NOMO-1 treated with dmso at 0.1 percent for 144 hours (cell line): ENCODE measurements around the gene DYRK3.
"Not testable (repeated sequence)": the region's sequence is repeated elsewhere in the genome, so short reads cannot be mapped to it uniquely, and the experiment has no call there.

Experiments used
- DNase-seq: peaks from one replicate; lab custom pipeline; 2025; ENCODE audit not compliant: unreplicated experiment; lab: John Stamatoyannopoulos, UW

Gene DYRK3

DNA sequence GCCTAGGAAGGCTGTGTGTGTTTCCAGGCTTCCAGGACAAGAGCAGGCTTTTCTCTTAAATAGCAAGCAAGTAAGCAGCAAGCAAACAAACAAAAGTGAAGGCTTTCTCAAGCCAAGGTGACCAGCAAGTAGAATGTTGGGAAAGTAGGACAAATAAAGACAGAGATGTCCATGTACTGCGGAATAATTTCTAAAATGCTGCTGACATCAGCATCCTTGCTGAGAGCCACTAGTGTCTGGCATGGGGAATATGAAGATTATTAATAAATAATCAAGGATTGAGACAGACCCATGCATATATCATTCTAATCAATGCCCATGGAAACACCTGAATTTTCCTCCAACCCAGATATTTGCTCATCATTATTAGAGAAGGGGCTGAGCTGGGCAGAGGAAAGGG lies 6.4 kb upstream of the DYRK3 start:
- DNase-seq, result no peak

DNA sequence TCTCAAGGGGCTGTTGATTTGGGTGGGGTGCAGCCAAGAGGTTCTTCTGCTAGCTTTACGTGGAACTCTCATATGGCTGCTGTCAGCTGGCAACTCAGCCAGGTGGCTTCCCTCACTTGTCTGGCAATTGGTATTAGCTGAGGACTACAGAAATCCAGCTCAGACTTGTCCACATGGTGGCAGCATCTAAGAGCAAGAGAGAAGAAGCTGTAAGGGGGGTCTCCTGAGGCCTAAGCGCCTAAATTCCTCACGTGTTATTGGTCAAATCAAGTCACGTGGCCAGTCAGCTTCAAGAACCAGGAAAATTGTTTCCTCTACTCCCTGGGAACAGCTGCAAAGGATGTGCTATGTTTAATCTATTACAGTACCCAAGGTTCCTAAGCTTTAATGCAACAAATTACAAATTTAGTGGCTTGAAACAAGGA lies 4.2 kb upstream of the DYRK3 start:
- DNase-seq, result peak; percentile 17

- DNase-seq, result no peak
Observed at GRCh38 chr1:206633708-206634121, 1.6 kb upstream of the DYRK3 start.

DNA sequence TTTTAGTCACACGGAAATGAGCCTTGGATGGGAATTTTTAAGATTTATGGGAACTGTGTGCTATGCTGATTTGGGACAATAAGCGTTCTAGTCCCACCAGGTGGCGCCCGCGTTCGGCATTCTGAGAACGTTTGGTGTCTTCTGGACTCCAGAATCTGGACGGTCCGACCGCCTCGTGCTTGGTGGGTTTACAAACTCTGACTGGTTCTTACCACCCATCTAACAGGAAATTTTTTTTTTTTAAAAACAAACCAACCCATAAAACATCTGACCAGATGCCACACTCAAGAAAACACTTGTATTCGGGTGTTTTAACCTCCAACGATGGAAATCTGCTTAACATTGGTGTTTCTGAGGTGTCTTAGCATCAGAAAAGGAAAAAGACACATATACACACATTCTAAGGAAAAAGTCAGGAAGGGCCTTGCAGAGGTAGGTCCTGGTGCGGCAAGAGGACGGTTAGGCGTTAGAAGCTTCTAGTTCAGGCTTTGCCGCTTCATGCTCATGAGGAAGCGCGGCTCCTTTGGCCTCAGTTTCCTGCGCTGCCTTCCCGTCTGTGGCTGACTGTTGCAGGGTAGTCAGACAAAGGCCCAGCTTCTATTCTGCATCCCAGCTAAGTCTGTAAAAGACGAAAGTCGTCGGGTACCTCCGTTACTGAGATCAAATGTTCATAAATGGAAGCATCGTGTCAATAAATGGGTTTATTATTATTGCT lies 814 bp upstream of the DYRK3 start:
- DNase-seq, result no peak

DNA sequence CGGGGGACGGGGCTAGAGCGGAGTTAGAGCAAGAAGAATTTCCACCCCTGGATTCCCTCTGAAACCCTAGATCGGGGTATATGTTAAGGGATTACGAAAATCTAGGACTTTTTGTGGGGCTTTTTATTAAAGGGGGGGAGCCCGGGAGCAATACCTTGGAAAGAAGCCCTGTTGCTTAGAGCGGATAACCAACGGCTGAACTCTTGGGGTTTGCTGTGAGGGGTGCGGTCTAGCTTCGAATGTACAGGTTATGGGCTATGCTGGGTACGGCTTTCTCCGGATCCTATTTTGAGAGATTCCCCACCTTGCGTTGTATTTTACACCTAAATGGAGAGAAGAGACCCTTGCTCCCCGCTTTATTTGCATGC lies 626 bp downstream of the DYRK3 start:
- DNase-seq, result no peak

GRCh38 chr1:206636671-206637070 lies 1.3 kb downstream of the DYRK3 start:
- DNase-seq, result no peak

DNA sequence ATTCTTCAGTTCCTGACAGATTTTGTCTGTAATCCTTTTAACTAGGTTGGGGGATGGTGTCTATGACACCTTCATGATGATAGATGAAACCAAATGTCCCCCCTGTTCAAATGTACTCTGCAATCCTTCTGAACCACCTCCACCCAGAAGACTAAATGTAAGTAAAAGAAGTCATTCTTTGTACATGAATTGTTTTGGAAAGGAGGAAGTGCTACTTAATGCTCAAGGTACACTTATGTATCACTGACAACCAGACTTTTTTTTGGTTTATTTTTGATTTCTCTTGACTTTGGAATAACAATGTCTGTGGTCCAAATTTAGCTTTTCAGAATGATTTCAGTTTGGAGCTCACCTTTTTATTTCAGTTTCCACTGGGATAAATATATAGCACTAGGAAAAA lies 2.3 kb downstream of the DYRK3 start:
- DNase-seq, result no peak

DNA sequence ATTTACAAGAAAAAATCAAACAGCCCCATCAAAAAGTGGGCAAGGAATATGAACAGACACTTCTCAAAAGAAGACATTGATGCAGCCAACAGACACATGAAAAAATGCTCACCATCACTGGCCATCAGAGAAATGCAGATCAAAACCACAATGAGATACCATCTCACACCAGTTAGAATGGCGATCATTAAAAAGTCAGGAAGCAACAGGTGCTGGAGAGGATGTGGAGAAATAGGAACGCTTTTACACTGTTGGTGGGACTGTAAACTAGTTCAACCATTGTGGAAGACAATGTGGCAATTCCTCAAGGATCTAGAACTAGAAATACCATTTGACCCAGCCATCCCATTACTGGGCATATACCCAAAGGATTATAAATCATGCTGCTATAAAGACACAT lies 6.7 kb downstream of the DYRK3 start:
- DNase-seq, result not testable (repeated sequence)

DNA sequence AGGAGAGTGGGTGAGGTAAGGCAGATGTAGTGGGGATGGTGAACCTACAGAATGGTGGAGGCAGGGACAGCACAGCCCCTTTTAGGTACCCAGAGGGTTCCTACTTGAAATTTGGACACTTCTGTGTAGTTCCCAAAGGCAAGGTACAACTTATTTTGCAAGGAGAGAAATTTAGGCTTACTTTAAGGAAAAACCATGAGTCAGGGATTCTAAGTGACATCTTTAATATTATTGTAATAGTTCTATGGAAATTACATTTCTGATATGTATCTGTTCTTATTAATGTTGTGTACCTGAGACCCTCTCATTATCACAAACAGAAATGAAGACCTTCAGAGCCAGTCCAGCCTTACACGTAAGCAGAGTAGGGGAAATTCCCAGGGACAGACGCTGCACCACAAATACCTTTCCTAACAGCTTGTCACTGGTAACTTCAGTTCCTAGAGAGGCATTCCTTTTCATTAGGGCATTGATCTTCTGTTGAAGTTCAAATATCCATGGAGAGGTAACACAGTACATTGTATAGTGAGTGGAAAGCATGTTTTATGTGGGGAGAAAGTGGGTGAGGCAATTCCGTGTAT lies 7.9 kb downstream of the DYRK3 start:
- no peak for DNase-seq

- DNase-seq, result no peak
Observed at GRCh38 chr1:206646504-206646903, 11.2 kb downstream of the DYRK3 start.

- DNase-seq, result no peak
Observed at GRCh38 chr1:206647224-206647623, 11.9 kb downstream of the DYRK3 start.

DNA sequence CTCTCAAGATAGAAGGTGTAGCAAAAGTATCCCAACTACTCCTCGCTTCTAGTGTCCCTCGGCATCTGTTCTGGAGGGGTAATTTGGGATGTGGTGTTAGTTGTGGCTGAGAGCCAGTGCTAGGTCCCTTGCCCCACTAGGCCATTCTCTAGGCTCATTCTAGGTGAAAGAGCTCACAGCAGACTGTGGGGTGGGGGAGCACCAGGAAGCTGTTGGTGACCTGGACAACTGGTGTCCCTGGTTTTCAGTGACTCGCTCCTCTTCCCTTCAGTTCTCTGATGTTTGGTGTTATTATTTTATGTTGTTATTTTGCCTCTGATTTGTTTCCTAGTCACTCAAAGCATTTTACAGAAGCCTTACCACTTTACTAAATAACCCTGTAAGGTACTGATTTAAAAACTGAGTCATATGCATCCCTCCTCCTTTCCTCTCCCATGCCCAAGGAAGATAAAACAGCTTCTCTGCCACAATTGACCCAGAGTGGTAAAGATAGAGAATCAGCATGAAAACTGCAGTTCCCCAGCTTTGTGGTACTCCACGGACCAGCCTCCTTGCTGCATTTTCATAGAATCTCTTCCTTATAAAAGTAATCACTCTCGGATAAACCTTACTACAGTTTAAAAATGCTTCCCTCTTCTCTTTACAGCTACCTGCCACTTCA lies 14.1 kb downstream of the DYRK3 start:
- DNase-seq, result no peak

GRCh38 chr1:206651014-206651413 lies 15.7 kb downstream of the DYRK3 start:
- no peak for DNase-seq

- DNase-seq, result no peak
Observed at GRCh38 chr1:206651958-206652890, 16.9 kb downstream of the DYRK3 start.

DNA sequence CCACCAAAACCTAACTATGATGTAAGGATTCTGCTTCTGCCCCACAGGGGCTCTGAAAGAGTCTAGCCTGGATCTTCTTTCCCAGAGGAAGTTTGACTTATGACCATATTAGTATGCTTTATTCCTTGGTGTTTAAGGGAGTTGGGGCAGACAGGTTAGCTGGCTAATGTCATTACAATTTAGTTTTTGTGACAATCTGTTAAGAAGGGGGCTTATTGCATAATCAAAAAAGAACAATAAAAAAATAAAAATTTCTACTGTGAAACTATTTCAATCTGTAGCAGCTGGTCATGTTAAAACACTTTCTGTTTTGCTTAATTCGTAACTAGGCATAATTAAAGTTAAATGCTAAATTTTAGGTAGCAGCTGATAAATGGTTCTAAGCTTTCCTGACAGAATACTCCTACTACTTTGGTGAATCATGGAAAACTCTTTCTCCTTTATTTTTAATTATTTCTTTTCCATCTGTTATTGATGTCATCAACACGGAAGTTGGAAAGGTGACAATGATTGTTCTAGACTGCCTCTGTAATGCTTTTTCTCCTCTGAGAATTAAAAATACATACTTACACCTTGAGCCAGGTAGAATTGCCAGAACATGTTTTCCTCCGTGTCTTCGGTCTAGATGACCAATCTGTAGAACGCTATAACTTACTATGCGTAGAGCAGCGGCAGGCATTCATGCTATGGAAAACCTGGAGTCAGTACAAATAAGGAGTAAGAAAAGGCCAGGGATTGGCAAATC lies 18.6 kb downstream of the DYRK3 start:
- no peak for DNase-seq

DNA sequence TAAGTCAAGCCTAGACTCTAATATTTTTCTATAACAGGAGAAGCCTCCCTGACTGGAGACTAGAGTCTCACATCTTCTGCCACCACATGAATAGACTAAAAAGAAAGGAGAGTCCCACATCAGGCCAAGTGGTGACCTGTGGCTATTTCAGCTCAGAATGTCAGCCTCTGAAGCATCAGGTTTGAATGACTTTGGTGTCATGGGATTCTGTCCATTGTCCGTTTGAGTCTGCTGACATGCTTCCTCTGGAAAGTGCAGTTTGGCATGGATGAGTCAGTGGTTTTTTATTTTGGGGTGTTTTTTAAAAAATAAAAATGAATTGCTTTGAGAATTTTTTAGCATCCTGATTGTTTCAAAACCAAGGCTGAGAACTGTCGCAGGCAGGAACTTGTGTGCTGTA lies 19.5 kb downstream of the DYRK3 start:
- no peak for DNase-seq

DNA sequence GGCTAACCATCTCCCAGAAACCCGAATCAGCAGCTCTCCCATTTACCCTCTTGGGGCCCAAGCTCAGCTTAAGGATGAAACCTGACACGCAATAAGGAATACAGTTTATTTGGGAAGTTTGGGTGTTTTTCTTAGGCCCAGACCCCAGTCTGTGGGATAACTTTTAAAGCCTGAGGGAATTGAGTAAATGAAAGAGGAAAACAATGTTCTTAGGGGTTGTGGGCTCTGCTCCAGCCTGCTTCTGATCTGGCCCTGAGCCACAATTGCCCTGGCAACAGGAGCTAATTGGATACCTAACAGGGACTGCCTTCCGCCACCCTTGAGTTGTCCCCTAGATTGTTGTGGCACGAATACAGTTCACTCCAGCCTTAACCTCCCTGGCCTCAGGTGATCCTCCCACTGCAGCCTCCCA lies 20.1 kb downstream of the DYRK3 start:
- DNase-seq, result no peak

DNA sequence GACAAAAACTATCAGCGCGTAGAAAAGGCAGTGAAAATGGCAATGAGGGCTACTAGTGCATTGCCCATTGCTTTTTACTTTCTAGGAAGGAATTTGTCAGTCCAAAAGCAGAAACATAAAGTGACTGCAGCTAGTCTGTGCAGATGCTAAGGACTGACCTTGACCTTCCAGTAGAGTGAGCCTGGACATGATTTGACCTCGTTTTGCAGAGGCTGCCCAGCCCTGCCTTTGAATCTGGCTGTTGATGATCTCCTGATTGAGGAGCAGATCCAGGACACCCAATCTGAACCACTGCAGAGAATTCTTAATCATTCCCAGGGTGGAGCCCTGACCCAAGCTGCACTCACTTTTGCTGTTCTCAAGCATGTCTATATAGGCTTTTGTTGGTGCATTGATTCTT lies 21.6 kb downstream of the DYRK3 start:
- no peak for DNase-seq

DNA sequence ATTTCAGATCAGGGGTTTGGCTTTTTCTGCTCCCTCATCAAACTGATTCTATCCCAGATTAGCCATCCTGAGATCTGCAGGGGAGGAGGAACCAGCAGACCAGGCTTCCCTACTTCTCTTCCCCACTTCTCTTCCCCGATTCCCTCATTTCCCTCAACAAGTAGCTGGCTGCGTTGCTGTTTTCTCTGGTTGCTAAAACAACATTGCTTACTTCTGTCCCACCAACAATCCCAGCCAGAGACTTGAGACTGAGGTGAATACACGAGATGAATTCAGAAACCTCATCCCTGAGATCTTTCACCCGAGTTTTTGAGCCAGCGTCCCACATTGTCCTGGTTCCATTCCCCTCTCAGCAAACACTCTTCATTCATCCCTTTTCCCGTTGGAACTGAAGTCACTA lies 22.4 kb downstream of the DYRK3 start:
- DNase-seq, result no peak

DNA sequence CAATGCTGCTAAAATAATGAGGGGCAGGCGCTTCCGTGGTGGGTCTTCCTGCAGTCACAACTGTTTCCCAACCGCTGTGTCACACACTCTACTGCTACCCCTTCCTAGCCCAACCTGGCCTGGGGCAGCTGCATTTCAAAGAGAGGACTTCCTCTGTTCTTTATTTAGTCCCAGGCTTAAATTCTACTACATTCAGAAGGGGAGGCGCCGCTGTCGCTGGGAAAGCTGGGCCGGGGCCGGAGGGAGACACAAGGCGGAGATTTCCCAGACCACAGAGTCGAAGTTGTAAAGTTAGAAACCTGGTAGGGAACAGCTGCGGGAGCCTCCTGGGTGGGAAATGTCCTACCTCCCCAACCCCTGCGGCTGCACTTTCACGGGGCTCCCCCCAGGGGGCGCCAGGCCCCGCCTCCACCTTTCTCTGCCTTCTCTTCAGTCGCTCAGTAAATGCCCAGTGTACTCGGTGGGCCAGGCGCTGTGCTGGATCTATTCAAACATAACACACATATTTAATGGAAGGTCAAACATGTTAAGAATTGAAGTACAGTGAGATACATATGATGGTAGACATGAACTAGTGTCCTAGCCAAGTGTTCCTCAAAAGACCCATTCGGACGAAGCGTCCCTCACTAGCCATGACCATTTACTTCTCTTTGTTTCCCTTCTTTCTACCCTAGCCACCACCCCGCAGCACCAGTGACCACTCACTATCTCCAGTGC lies 23.1 kb downstream of the DYRK3 start:
- DNase-seq, result peak; percentile 17
